ENCODE data around the gene RPS6KA5.

DNA sequence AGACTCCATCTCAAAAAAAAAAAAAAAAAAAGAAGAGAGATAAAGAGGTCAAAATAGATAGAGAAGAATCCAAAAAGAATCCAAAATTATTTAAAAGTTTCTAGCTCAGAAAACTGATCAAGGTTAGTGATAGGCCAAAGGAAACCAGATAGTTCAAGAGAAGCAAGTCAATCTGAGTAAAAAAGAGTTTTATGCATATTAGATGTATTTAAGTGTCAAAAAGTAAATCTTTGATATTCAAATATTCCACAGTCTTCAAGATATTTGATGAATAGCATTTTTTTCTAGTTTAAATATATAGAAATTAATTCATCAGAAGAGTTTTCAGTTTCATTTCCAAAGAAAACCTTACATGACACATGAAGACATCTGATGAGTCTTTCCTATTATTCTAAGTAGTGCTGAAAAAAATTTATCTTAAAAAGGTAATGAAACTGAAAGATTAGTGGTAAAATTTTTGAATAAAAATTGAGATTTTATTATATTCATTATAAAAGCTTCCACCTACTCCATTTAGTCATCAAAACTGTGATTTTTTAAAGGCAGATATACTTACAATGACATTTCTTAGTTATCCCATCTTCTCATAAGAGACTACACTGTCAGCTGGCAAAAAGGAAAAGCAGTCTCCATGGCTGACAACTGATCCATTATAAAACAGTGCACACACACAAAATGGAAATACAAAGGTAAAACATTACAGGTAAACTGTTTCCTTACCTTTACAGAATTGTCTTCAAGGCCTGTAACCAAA is 68.6 kb downstream of the RPS6KA5 start:
- no peak for TF ChIP-seq POLR2A (IDR thresholded peaks at IDR 0.05)
- no peak for TF ChIP-seq CTCF (IDR thresholded peaks at IDR 0.05)
